ENCODE results near the gene ETV6.

ETV6 gene

DNA sequence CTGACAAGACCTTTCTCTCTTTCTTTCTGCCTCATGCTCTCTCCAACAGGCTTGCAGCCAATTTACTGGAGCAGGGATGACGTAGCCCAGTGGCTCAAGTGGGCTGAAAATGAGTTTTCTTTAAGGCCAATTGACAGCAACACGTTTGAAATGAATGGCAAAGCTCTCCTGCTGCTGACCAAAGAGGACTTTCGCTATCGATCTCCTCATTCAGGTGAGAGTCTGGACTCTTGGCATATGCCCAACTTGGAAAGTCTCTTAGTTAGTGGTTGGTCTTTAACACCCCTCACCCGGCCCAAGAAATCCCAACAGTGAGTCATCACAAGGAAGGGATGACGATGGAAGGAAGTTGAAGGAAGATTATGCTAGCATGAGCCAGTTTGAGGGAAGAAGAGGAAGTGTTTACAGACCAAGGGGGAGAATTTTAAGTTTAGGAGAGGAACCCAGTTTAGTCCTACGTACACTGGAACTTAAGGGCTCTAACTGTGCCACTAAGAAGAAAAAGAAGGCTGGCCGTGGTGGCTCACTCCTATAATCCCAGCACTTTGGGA is 189.7 kb downstream of the ETV6 start:
- in situ Hi-C loops (cut with MboI; ENCODE audit: low sequenced_read_pairs, unreplicated experiment): no loop called here
- no peak for DNase-seq (ENCODE audit: low spot score)
- TF ChIP-seq, protein P1, sequence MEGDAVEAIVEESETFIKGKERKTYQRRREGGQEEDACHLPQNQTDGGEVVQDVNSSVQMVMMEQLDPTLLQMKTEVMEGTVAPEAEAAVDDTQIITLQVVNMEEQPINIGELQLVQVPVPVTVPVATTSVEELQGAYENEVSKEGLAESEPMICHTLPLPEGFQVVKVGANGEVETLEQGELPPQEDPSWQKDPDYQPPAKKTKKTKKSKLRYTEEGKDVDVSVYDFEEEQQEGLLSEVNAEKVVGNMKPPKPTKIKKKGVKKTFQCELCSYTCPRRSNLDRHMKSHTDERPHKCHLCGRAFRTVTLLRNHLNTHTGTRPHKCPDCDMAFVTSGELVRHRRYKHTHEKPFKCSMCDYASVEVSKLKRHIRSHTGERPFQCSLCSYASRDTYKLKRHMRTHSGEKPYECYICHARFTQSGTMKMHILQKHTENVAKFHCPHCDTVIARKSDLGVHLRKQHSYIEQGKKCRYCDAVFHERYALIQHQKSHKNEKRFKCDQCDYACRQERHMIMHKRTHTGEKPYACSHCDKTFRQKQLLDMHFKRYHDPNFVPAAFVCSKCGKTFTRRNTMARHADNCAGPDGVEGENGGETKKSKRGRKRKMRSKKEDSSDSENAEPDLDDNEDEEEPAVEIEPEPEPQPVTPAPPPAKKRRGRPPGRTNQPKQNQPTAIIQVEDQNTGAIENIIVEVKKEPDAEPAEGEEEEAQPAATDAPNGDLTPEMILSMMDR (IDR thresholded peaks at IDR 0.05; ENCODE audit: borderline replicate concordance, control extremely low read depth, extremely low read depth, insufficient read depth, missing control alignments): no peak

DNA sequence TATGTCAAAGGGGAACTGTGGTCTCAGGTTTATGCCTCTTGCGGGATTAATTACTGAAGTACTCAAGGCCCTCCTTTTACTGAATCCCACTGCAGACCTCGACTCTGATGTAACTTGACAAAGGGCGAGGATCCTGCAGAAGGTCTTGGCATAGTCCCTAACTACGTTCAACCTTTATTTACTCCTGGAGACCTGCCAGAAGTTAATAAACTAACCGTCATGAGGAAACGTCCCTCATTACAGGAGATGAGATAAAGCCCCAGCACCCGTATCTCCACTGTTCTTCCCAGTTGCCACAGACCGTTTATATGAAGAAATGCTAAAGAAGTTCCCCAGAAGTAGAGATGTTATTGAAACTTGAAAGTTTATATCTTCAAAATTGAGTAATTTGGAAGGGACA is 190.9 kb downstream of the ETV6 start:
- DNase-seq (ENCODE audit: low spot score): no peak
- TF ChIP-seq, protein P1 (IDR thresholded peaks at IDR 0.05; ENCODE audit: borderline replicate concordance, control extremely low read depth, extremely low read depth, insufficient read depth, missing control alignments): no peak
- in situ Hi-C loops (cut with MboI; ENCODE audit: low sequenced_read_pairs, unreplicated experiment): no loop called here

DNA sequence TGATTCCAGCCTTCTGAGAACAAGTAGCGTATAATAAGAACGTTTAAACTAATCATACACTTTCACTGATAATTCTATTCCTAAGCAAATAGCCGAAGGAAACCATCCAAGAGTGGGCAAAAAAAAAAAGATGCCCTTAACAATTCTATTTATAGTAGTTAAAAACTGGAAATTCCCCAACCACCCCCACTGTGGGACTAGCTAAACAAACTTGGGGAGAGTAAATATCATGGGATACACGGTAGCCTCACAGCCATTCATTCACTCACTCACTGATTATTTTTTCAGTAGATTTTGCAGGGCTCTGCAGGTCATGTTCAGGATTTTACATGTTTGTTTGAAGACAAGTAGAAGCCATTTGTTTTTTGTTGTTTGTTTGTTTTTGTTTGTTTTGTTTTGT is 197.0 kb downstream of the ETV6 start:
- in situ Hi-C loops (cut with MboI; ENCODE audit: low sequenced_read_pairs, unreplicated experiment): no loop called here
- TF ChIP-seq, protein P1 (IDR thresholded peaks at IDR 0.05; ENCODE audit: borderline replicate concordance, control extremely low read depth, extremely low read depth, insufficient read depth, missing control alignments): no peak

DNA sequence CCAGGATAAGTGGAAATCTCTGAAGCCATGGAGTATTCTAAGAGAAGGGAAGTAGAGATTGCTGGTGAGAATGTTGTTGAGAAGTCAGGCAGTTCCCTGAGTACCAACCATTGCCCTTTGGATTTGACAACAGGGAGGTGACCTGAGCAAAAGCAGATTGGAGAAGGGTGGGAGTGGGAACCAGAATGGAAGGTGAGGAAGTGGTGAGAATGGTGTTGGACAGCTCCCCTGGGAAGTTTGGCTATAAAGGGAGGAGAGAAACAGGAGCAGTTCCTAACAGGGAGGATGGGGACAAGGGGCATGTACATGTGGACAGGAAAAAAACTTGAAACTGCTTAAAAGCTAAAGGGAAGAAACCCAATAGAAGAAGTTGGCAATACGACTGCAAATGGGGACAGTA is 198.1 kb downstream of the ETV6 start:
- no peak for DNase-seq (ENCODE audit: low spot score)
- in situ Hi-C loops (cut with MboI; ENCODE audit: low sequenced_read_pairs, unreplicated experiment): no loop called here
- TF ChIP-seq, protein P1 (IDR thresholded peaks at IDR 0.05; ENCODE audit: borderline replicate concordance, control extremely low read depth, extremely low read depth, insufficient read depth, missing control alignments): no peak

More for the DNA sequence above, 197.0 kb downstream of the ETV6 start:
- no peak for DNase-seq (ENCODE audit: low spot score)

DNA sequence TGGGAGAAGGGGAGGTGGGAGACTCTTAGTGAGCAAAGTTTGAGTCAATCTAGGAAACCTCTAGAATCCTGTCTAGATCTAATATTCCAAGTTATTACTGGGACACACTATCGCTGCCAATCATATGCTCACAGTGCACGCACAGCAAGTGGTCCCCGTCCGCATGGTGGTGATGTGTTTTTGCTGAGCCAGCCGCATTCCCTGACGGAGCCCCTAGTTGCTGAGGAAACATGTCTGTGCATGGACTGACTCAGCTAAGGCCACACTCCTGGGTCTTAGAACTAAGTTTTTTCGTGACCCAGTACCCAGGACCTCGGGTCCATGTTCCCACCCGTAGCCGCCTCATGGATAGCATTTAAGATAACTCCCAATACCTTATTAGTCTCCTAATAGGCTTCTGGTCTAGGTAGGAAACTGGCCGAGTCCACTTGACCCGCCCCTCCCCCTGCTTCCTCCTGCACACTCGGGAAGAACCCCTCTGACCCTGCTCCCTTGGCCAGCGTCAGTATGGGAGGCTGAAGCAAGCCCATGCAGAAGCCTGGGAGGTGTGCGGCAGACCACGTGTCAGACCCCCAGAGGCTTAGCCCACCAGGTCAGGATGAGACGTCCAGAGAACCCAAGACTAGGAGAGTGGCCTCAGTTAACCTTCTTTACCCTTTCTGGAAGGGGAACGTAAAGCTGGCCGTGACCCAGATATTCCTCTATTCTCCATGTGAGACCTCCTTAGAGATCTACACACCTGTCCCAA is 200.5 kb downstream of the ETV6 start:
- in situ Hi-C loops (cut with MboI; ENCODE audit: low sequenced_read_pairs, unreplicated experiment): no loop called here
- no peak for DNase-seq (ENCODE audit: low spot score)
- TF ChIP-seq, protein P1 (IDR thresholded peaks at IDR 0.05; ENCODE audit: borderline replicate concordance, control extremely low read depth, extremely low read depth, insufficient read depth, missing control alignments): no peak

DNA sequence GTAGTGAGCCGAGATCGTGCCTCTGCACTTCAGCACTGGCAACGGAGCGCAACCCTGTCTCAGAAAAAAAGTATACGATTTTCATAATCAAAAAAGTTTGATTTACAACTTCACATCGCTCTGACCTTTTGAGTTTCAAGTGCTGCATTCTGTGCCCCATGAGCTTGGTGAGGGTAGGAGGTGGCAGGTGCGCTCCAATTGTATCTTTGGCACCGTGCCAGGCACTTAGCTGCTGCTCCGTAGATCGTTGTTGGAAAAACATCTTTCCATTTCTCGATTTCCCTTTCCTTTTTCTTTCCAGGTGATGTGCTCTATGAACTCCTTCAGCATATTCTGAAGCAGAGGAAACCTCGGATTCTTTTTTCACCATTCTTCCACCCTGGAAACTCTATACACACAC is 203.7 kb downstream of the ETV6 start:
- in situ Hi-C loops (cut with MboI; ENCODE audit: low sequenced_read_pairs, unreplicated experiment): no loop called here
- DNase-seq (ENCODE audit: low spot score): no peak
- TF ChIP-seq, protein P1 (IDR thresholded peaks at IDR 0.05; ENCODE audit: borderline replicate concordance, control extremely low read depth, extremely low read depth, insufficient read depth, missing control alignments): no peak

Data from GM13976 (cell line).